GM10266 (cell line): ENCODE data around the gene CPEB3.
"Not testable (repeated sequence)": the region's sequence is repeated elsewhere in the genome, so short reads cannot be mapped to it uniquely, and the experiment has no call there.

Experiments
- DNase-seq: peaks from one replicate; pipeline ENCODE4 v3.0.0; 2012; ENCODE audit errors: extremely low spot score
- TF ChIP-seq, protein P1 (sequence below): IDR thresholded peaks from 2 replicates; pipeline ENCODE4 v1.5.1; 2012; ENCODE audit warnings: mild to moderate bottlenecking, low read depth; ENCODE audit not compliant: control insufficient read depth, insufficient read depth; ENCODE audit errors: missing control alignments

Gene CPEB3

GRCh38 chr10:92222603-92223262, 68.1 kb downstream of the CPEB3 start:
- TF ChIP-seq, protein P1, sequence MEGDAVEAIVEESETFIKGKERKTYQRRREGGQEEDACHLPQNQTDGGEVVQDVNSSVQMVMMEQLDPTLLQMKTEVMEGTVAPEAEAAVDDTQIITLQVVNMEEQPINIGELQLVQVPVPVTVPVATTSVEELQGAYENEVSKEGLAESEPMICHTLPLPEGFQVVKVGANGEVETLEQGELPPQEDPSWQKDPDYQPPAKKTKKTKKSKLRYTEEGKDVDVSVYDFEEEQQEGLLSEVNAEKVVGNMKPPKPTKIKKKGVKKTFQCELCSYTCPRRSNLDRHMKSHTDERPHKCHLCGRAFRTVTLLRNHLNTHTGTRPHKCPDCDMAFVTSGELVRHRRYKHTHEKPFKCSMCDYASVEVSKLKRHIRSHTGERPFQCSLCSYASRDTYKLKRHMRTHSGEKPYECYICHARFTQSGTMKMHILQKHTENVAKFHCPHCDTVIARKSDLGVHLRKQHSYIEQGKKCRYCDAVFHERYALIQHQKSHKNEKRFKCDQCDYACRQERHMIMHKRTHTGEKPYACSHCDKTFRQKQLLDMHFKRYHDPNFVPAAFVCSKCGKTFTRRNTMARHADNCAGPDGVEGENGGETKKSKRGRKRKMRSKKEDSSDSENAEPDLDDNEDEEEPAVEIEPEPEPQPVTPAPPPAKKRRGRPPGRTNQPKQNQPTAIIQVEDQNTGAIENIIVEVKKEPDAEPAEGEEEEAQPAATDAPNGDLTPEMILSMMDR = no peak
- DNase-seq = no peak

DNA sequence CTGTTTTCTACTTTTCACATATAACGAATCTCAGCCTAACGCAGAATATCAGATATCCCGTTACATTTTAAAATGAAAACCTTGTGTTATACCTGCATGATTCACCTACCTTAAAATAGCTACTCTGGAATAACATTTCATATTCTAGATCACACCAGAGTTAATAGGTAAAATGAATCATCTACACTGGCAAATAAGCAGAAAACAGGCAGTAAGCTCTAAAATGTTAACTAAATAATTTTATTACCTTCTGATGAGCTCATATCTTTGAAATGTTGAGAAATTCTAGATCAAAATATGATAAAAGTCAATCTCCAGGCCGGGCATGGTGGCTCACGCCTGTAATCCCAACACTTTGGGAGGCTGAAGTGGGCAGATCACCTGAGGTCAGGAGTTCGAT, 71.3 kb downstream of the CPEB3 start:
- no peak for DNase-seq
- TF ChIP-seq, protein P1 = no peak

GRCh38 chr10:92218569-92218968, 72.3 kb downstream of the CPEB3 start:
- no peak for DNase-seq
- TF ChIP-seq, protein P1 = no peak

DNA sequence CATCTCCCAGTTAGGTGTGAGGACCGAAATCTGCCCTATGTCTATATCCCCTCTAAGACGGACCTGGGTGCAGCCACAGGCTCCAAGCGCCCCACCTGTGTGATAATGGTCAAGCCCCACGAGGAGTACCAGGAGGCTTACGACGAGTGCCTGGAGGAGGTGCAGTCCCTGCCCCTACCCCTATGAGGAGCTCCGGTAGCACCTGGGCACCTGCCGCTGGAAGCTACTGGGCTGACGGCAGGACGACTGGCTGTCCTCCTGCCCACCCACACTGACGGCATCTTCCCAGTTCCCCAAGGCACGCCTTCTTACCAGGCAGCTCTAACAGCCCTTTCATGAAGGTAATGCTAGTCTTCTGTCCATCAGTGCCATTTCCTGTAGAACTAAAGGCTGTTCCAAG, 74.3 kb downstream of the CPEB3 start:
- DNase-seq = not testable (repeated sequence)

DNA sequence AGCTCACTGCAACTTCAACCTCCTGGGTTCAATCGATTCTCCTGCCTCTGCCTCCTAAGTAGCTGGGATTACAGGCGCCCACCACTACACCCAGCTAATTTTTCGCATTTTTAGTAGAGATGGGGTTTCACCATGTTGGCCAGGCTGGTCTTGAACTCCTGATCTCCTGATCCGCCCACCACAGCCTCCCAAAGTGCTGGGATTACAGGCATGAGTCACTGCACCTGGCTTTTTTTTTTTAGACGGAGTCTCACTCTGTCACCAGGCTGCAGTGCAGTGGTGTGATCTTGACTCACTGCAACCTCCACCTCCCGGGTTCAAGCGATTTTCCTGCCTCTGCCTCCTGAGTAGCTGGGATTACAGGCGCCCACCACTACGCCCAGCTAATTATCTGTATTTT, 75.7 kb downstream of the CPEB3 start:
- DNase-seq = not testable (repeated sequence)

DNA sequence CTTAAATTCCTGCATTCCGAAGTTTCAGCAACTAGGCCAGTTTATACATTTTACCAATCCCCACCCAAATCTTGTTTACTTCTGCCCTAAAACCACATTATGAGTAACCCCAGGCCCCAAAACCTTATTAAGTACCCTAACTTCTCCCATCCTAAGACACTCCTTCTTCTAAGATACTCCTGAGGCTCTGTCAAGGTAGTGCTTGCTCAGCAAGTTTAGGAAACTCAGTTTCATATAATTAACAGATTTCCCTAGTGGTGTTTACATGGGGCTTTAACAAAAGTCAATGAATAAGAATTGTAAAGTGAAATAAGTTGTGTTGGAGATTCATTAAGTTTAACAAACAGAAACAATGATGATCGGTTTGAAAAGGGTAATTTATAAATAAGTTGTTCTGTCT, 77.8 kb downstream of the CPEB3 start:
- no peak for DNase-seq
- TF ChIP-seq, protein P1 = no peak

DNA sequence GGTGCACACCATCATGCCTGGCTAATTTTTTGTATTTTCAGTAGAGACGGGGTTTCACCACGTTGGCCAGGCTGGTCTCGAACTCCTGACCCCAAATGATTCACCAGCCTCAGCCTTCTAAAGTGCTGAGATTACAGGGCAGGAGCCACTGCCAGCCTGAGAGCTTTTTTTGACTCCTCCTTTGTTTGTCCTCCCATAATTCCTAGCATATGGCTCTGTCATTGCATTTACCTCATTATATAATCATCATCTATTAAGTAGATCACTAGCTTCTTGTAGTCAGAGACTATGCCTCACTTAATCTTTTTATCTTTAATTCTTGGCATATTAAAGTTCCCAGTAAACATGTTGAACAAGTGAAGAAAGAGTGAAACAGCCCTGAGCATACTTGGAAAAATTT, 82.1 kb downstream of the CPEB3 start:
- TF ChIP-seq, protein P1 = no peak
- no peak for DNase-seq

DNA sequence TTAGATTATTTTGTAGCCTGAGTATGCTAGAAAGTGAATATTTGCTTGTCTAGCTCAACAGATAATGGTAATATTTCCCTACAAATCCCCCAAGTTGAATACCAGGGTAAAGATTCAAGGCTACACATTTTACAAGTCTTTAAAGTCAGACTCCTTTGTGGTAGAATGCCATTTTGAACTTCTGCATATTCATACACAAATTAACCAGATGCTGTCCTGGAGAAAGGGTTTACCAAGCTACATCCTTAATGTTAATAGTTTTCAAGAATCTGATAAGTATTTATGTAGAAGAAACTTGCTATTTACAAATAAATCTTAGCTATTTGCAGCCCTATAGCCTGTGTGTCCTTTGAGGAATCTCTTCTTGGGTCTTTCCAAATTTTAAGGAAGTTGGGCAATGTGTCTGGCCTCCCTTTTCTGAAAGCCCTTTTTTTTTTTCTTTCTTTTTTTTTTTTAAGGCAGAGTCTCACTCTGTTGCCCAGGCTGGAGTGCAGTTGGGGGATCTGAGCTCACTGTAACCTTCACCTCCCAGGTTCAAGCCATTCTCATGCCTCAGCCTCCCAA, 82.6 kb downstream of the CPEB3 start:
- DNase-seq = no peak
- TF ChIP-seq, protein P1 = no peak
